Measurements from ENCODE around the gene ZRANB1.

ZRANB1 gene

DNA sequence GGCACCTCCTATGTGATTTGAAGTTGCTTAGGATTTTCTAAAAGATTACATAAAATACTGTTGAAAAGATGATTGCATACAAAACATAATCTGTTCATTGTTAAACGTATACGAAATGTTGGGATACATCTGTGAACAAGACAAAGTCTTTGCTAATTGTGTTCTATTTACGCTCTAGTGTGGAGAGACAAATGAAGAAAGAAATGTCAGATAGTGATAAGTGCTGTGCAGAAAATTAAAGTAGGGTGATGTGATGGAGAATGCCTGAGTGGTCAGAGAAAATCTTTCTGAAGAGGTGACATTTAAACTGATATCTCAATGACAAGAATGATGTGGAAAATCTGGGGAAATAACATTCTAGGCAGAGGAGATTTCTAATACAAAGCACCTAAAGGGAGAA, 13.4 kb upstream of the ZRANB1 start:
- no peak for DNase-seq (ENCODE audit: low spot score)
- in situ Hi-C loops (cut with MboI; ENCODE audit: low pct_unique_long_range_greater_than_20kb, low sequenced_read_pairs, unreplicated experiment) = no loop called here
- TF ChIP-seq, protein P1, sequence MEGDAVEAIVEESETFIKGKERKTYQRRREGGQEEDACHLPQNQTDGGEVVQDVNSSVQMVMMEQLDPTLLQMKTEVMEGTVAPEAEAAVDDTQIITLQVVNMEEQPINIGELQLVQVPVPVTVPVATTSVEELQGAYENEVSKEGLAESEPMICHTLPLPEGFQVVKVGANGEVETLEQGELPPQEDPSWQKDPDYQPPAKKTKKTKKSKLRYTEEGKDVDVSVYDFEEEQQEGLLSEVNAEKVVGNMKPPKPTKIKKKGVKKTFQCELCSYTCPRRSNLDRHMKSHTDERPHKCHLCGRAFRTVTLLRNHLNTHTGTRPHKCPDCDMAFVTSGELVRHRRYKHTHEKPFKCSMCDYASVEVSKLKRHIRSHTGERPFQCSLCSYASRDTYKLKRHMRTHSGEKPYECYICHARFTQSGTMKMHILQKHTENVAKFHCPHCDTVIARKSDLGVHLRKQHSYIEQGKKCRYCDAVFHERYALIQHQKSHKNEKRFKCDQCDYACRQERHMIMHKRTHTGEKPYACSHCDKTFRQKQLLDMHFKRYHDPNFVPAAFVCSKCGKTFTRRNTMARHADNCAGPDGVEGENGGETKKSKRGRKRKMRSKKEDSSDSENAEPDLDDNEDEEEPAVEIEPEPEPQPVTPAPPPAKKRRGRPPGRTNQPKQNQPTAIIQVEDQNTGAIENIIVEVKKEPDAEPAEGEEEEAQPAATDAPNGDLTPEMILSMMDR (IDR thresholded peaks at IDR 0.05; ENCODE audit: extremely low read depth, insufficient read depth, missing control alignments) = no peak

DNA sequence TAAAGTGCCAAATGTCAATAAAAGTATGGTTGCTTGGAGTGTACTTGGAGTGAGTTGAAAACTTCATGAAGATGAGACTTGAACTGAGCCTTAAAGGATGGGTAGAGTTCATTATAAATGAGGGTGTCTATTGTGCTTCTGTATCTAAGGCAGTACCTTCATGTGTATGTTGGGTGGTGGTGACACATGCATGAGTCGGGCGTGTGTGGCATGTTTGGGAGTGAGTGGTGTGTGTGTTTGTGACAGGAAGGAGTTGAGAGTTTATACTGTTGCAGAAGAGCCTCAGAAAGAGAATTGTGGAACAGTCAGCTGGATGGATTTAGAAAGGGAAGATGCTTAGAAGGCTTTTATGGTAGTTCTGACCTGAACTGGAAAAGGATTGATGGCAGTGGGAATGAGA, 6.0 kb upstream of the ZRANB1 start:
- TF ChIP-seq, protein P1 (IDR thresholded peaks at IDR 0.05; ENCODE audit: extremely low read depth, insufficient read depth, missing control alignments) = no peak
- in situ Hi-C loops (cut with MboI; ENCODE audit: low pct_unique_long_range_greater_than_20kb, low sequenced_read_pairs, unreplicated experiment) = no loop called here
- no peak for DNase-seq (ENCODE audit: low spot score)

DNA sequence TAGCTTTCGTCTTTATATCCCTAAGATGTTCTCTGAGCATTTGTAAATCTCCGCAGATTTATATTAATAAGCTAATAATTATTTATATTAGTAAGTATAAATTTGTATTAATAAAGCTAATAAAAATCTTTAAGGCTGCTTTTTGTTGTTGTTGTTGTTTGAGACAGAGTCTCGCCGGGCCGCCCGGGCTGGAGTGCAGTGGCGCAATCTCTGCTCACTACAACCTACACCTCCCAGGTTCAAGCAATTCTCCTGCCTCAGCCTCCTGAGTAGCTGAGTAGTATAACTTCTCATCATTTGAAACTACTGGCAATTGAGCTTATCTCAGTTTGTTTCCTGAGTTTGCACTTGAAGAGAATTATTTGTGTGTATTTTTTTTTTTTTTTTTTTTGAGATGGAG, 5.1 kb upstream of the ZRANB1 start:
- TF ChIP-seq, protein P1 (IDR thresholded peaks at IDR 0.05; ENCODE audit: extremely low read depth, insufficient read depth, missing control alignments) = no peak
- DNase-seq (ENCODE audit: low spot score) = no peak
- in situ Hi-C loops (cut with MboI; ENCODE audit: low pct_unique_long_range_greater_than_20kb, low sequenced_read_pairs, unreplicated experiment) = no loop called here

DNA sequence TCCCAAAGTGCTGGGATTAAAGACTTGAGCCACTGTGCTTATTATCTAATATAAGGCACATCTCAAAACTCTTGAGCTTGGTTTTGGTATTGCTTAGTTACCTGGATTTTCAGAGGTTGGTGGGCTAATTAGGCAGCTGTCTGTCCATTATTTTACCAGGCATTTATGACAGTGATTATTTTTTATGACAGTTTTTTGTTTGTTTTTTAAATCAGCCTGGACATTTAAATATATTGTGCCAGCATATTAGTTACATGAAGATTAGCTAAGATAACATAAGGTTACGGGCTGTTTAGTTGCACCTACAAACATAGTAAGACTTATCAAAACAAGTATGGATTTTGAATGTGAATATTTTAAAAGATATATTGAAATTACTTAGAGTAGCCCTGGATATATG, 2.6 kb upstream of the ZRANB1 start:
- no peak for DNase-seq (ENCODE audit: low spot score)
- TF ChIP-seq, protein P1 (IDR thresholded peaks at IDR 0.05; ENCODE audit: extremely low read depth, insufficient read depth, missing control alignments) = no peak
- in situ Hi-C loops (cut with MboI; ENCODE audit: low pct_unique_long_range_greater_than_20kb, low sequenced_read_pairs, unreplicated experiment) = no loop called here

DNA sequence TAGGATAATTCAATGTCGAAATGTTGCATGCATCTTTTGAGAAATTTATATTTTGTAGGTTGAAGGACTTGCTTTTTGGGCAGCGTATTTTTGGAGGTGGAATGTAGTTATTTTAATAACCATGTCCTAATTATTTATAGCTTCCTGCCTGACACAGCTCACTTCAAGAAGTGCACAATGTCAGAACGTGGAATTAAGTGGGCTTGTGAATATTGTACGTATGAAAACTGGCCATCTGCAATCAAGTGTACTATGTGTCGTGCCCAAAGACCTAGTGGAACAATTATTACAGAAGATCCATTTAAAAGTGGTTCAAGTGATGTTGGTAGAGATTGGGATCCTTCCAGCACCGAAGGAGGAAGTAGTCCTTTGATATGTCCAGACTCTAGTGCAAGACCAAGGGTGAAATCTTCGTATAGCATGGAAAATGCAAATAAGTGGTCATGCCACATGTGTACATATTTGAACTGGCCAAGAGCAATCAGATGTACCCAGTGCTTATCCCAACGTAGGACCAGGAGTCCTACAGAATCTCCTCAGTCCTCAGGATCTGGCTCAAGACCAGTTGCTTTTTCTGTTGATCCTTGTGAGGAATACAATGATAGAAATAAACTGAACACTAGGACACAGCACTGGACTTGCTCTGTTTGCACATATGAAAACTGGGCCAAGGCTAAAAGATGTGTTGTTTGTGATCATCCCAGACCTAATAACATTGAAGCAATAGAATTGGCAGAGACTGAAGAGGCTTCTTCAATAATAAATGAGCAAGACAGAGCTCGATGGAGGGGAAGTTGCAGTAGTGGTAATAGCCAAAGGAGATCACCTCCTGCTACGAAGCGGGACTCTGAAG, 620 bp downstream of the ZRANB1 start:
- in situ Hi-C loops (cut with MboI; ENCODE audit: low pct_unique_long_range_greater_than_20kb, low sequenced_read_pairs, unreplicated experiment) = no loop called here
- TF ChIP-seq, protein P1 (IDR thresholded peaks at IDR 0.05; ENCODE audit: extremely low read depth, insufficient read depth, missing control alignments) = no peak
- DNase-seq (ENCODE audit: low spot score) = no peak

DNA sequence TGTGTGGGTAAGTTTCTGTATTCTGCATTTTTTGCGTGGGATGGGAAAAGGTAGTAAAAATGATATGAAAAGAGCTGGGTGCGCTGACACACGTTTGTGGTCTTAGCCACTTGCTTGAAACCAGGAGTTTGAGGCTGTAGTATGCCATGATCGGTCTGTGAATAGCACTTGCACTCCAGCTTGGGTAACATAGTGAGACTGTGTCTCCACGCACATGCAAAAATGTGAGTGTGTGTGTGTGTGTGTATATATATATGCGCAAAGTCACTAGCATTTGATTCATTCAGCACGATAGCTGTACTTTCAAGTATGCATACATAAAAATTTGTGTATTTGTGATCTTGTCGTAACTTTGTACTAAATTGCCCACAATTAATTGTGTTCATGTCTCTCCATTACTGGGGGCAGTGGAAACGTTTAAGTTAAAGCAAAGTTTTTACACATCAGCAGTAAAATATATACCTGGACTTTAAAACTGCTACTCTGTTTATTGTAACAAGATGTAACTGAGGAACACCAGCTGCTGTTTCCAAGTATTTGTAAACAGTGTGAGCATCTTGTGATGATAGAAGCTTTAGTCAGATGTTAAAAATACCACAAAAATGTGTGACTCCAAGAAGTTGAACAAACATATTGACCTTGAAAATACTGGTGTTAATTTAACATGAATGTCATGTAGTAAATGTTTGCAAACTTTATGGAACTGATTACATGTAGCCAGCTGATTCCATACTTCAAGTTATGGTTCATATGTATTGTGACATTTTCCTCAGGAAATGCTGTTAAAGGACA, 1.6 kb downstream of the ZRANB1 start:
- in situ Hi-C loops (cut with MboI; ENCODE audit: low pct_unique_long_range_greater_than_20kb, low sequenced_read_pairs, unreplicated experiment) = no loop called here
- DNase-seq (ENCODE audit: low spot score) = no peak
- TF ChIP-seq, protein P1 (IDR thresholded peaks at IDR 0.05; ENCODE audit: extremely low read depth, insufficient read depth, missing control alignments) = no peak

Measured in GM13977 (cell line).